Measurements from ENCODE around the gene MAPKBP1. TPM values are rescaled to one million over a fixed set of nuclear protein-coding genes. Genes with fewer than 3 reads are reported as not detected.

MAPKBP1 gene
- total and polyA plus RNA-seq, 2 of the 8 experiments (the other 6 are each of a cell fraction or from before 2014, with no cell fraction given): 4.3 to 11.3 TPM

- H2BK5ac ChIP-seq (ENCODE audit: low read depth, low read length): no peak overlapping the region
- H3K4me2 ChIP-seq (ENCODE audit: insufficient read depth in 1 of 2, low read depth in 2 of 2, low read length in 2 of 2): no peak overlapping the region
- H3K23ac ChIP-seq (ENCODE audit: insufficient read length): no peak overlapping the region
- H3K56ac ChIP-seq (replicated peaks; ENCODE audit: insufficient read length, low read depth, low read length): no peak overlapping the region
- H3K4me3 ChIP-seq (ENCODE audit: extremely low read depth in 1 of 4, insufficient read depth in 2 of 4, low read depth in 3 of 4, low read length in 4 of 4): no peak overlapping the region
- no peak overlapping the region for H3K14ac ChIP-seq (ENCODE audit: insufficient read length)
- H3K4ac ChIP-seq (replicated peaks; ENCODE audit: insufficient read length, low read depth, low read length): no peak overlapping the region
- no peak overlapping the region for H3K18ac ChIP-seq (ENCODE audit: extremely low read depth, low read length)
- H4K20me1 ChIP-seq (replicated peaks in 1 of 2; ENCODE audit: control insufficient read depth in 1 of 2, insufficient read depth in 2 of 2, low read length in 2 of 2): peaks cover 0 to 2% of the 10 kb centered on the region in 2 experiments
- no peaks in the 10 kb centered on the region for H3K36me3 ChIP-seq (ENCODE audit: control insufficient read depth in 2 of 4, insufficient read depth in 4 of 4, low read length in 3 of 4)
- no peak overlapping the region for H4K8ac ChIP-seq (ENCODE audit: extremely low read depth, insufficient read depth, low read length)
- no peaks in the 10 kb centered on the region for H3K23me2 ChIP-seq (ENCODE audit: low read depth, low read length)
- ChIA-PET POLR2A (ENCODE audit: partially characterized antibody) (interaction anchor here (1.2 to 2.2 kb wide), 2 partner anchors 18 to 21 kb away, joined by 3 to 4 read pairs; no protein-coding TSS in a partner anchor), CTCF (ENCODE audit: partially characterized antibody) (interaction anchor here (0.6 to 2.7 kb wide), 10 partner anchors 10 to 132 kb away, joined by 3 to 8 read pairs (median 5); partner anchors contain the start of gene MAPKBP1)
- H2BK15ac ChIP-seq (ENCODE audit: low read length): no peak overlapping the region
- H4K91ac ChIP-seq (replicated peaks; ENCODE audit: insufficient read length, low read length): no peak overlapping the region
- 89% methylated on average over 9 of the region's 9 CpGs; no CpG with 5 or more reads in 1 of the 2 experiments for WGBS, 2 experiments (ENCODE audit: extremely low coverage in 1 of 2, insufficient coverage in 1 of 2, insufficient read length in 1 of 2, insufficient replicate concordance in 2 of 2, low coverage in 1 of 2, low lambda C conversion rate in 2 of 2, missing lambda C conversion rate in 1 of 2)
- H2BK12ac ChIP-seq (ENCODE audit: low read depth, low read length): no peak overlapping the region
- no peak overlapping the region for H3K27ac ChIP-seq (ENCODE audit: low read depth, low read length)
- no peak overlapping the region for H2BK20ac ChIP-seq (ENCODE audit: low read length)
- H3K27me3 ChIP-seq (replicated peaks in 1 of 4; ENCODE audit: control insufficient read depth in 3 of 4, extremely low read depth in 1 of 4, insufficient read depth in 3 of 4, low read length in 3 of 4): no peaks in the 10 kb centered on the region
- DNase-seq (ENCODE audit: low read depth in 1 of 2, low spot score in 2 of 2) (no peak), FAIRE-seq (no peak)
- H2BK120ac ChIP-seq (replicated peaks; ENCODE audit: low read depth, low read length): no peak overlapping the region
- no peak overlapping the region for H3K9ac ChIP-seq (replicated peaks in 1 of 4; ENCODE audit: extremely low read depth in 1 of 4, low read depth in 3 of 4, low read length in 3 of 4)
- no peaks in the 10 kb centered on the region for H3K79me1 ChIP-seq (ENCODE audit: low read depth, low read length)
- no peak overlapping the region for H2AK5ac ChIP-seq (ENCODE audit: low read depth, low read length)
- H4K5ac ChIP-seq (ENCODE audit: insufficient read length, low read depth, low read length): no peak overlapping the region
- H3K9me3 ChIP-seq (ENCODE audit: insufficient read depth in 2 of 2, low read depth in 1 of 2, low read length in 1 of 2): no peaks in the 10 kb centered on the region
- H3K4me1 ChIP-seq (replicated peaks in 1 of 4; ENCODE audit: control insufficient read depth in 3 of 4, insufficient read depth in 4 of 4, low read length in 3 of 4): peaks cover 0 to 3% (median 0%) of the 10 kb centered on the region in 4 experiments; a peak in 1 of 7 replicates
- H2AFZ ChIP-seq (ENCODE audit: low read length): no peak overlapping the region
- no peaks in the 10 kb centered on the region for H3K79me2 ChIP-seq (ENCODE audit: control insufficient read depth in 1 of 2, insufficient read depth in 2 of 2, low read length in 2 of 2)
- TF ChIP-seq EP300 (IDR thresholded peaks at IDR 0.05; ENCODE audit: borderline replicate concordance in 1 of 2, low read depth in 2 of 2, low read length in 2 of 2) (no peak), TCF12 (IDR thresholded peaks at IDR 0.05; ENCODE audit: low read depth, low read length) (no peak), E2F6 (IDR thresholded peaks at IDR 0.05) (no peak), RXRA (IDR thresholded peaks at IDR 0.05; ENCODE audit: insufficient read depth, low read depth, low read length) (no peak), TEAD4 (IDR thresholded peaks at IDR 0.05; ENCODE audit: low read depth, low read length) (no peak), POLR2A (IDR thresholded peaks at IDR 0.05; ENCODE audit: control extremely low read depth in 1 of 2, low read depth in 2 of 2, low read length in 2 of 2) (no peak), SRF (IDR thresholded peaks at IDR 0.05; ENCODE audit: low read depth, low read length) (no peak), CTBP2 (IDR thresholded peaks at IDR 0.05; ENCODE audit: borderline replicate concordance, insufficient read depth, insufficient read length, low read length) (no peak), CBX5 (IDR thresholded peaks at IDR 0.05; ENCODE audit: low read depth, low read length) (no peak), CBX8 (IDR thresholded peaks at IDR 0.05; ENCODE audit: borderline replicate concordance, low read depth, low read length) (no peak), EGR1 (IDR thresholded peaks at IDR 0.05; ENCODE audit: borderline replicate concordance, low read depth, low read length) (no peak), USF2 (IDR thresholded peaks at IDR 0.05; ENCODE audit: low read length) (no peak)
These were observed 96.4 kb downstream of the MAPKBP1 start for GRCh38 chr15:41870689-41871081.

Measured in H1 (cell line).